Measurements from ENCODE around the gene HMGCS2.
"Not testable (repeated sequence)": the region's sequence is repeated elsewhere in the genome, so short reads cannot be mapped to it uniquely, and the experiment has no call there.

The HMGCS2 gene

GRCh38 chr1:119787776-119788175, 19.1 kb upstream of the HMGCS2 start:
- DNase-seq = no peak

- DNase-seq = not testable (repeated sequence)
These were observed 17.9 kb upstream of the HMGCS2 start for GRCh38 chr1:119786473-119787050.

- DNase-seq = not testable (repeated sequence)
These were observed 17.3 kb upstream of the HMGCS2 start for GRCh38 chr1:119786046-119786445.

- DNase-seq = no peak
These were observed 15.6 kb upstream of the HMGCS2 start for GRCh38 chr1:119784191-119784781.

- no peak for DNase-seq
These were observed 14.9 kb upstream of the HMGCS2 start for GRCh38 chr1:119783354-119784185.

- DNase-seq = no peak
These were observed 14.1 kb upstream of the HMGCS2 start for GRCh38 chr1:119782631-119783325.

- DNase-seq = no peak
These were observed 12.9 kb upstream of the HMGCS2 start for GRCh38 chr1:119781434-119782210.

GRCh38 chr1:119779869-119780356, 11.2 kb upstream of the HMGCS2 start:
- DNase-seq = no peak

- no peak for DNase-seq
These were observed 10.3 kb upstream of the HMGCS2 start for GRCh38 chr1:119778886-119779560.

GRCh38 chr1:119778359-119778758, 9.7 kb upstream of the HMGCS2 start:
- no peak for DNase-seq

GRCh38 chr1:119774746-119775490, 6.2 kb upstream of the HMGCS2 start:
- no peak for DNase-seq

- no peak for DNase-seq
These were observed 5.1 kb upstream of the HMGCS2 start for GRCh38 chr1:119773711-119774241.

- DNase-seq = no peak
These were observed 3.6 kb upstream of the HMGCS2 start for GRCh38 chr1:119772298-119772697.

- no peak for DNase-seq
These were observed 3.1 kb upstream of the HMGCS2 start for GRCh38 chr1:119771770-119772169.

- DNase-seq = no peak
These were observed 2.3 kb upstream of the HMGCS2 start for GRCh38 chr1:119771016-119771415.

GRCh38 chr1:119767486-119767885, 1.2 kb downstream of the HMGCS2 start:
- DNase-seq = no peak

- no peak for DNase-seq
These were observed 2.3 kb downstream of the HMGCS2 start for GRCh38 chr1:119766374-119766794.

GRCh38 chr1:119764220-119764619, 4.5 kb downstream of the HMGCS2 start:
- no peak for DNase-seq

GRCh38 chr1:119762953-119763352, 5.8 kb downstream of the HMGCS2 start:
- DNase-seq = no peak

GRCh38 chr1:119762409-119762808, 6.3 kb downstream of the HMGCS2 start:
- no peak for DNase-seq

GRCh38 chr1:119758584-119758983, 10.1 kb downstream of the HMGCS2 start:
- DNase-seq = no peak

Measured in activated CD4-positive, alpha-beta T cell treated with anti-CD3 and anti-CD28 coated beads for 1 hour (primary cell).